ENCODE data around the gene SCML1.
A peak's percentile ranks its signal among the peaks of the same experiment; 100 is the strongest.

Gene SCML1

GRCh38 chrX:17719711-17720110, 17.6 kb upstream of the SCML1 start:
- H3K4me3 ChIP-seq (ENCODE audit: low read depth, low read length), result no peak overlapping the region
- TF ChIP-seq CTCF (IDR thresholded peaks at IDR 0.05; ENCODE audit: low read depth, low read length, missing control alignments), result no peak
- DNase-seq (ENCODE audit: low read depth), result no peak

GRCh38 chrX:17721715-17722114, 15.6 kb upstream of the SCML1 start:
- TF ChIP-seq CTCF (IDR thresholded peaks at IDR 0.05; ENCODE audit: low read depth, low read length, missing control alignments), result no peak
- no peak for DNase-seq (ENCODE audit: low read depth)
- no peak overlapping the region for H3K4me3 ChIP-seq (ENCODE audit: low read depth, low read length)

- no peak overlapping the region for H3K4me3 ChIP-seq (ENCODE audit: low read depth, low read length)
- no peak for DNase-seq (ENCODE audit: low read depth)
- no peak for TF ChIP-seq CTCF (IDR thresholded peaks at IDR 0.05; ENCODE audit: low read depth, low read length, missing control alignments)
Measured at GRCh38 chrX:17725181-17725580, 12.1 kb upstream of the SCML1 start.

DNA sequence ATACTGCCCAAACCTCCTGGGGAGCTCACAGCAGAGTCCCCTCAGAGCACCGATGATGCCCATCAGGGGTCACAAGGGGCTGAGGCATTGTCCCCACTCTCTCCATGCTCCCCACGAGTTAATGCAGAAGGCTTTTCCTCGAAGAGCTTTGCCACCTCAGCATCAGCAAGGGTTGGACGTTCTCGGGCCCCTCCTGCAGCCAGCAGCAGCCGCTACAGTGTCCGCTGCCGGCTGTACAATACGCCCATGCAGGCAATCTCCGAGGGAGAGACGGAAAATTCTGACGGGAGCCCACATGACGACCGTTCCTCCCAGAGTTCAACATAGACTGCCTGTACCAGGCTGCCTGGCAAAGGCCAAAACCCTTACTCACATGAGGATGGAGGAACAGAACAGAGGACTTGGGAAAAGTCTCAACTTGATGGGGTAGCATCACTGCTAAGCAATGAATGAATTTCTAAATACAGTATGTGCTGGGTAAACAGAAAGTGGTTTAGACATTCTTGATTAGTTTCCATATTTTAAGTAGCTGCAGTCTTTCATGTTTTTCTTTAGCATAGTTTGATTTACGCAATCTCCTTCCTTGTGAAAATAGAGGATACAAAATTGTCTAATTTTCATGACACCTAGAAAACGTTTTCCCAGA, 5.0 kb upstream of the SCML1 start:
- no peak for DNase-seq (ENCODE audit: low read depth)
- H3K4me3 ChIP-seq (ENCODE audit: low read depth, low read length), result no peak overlapping the region
- TF ChIP-seq CTCF (IDR thresholded peaks at IDR 0.05; ENCODE audit: low read depth, low read length, missing control alignments), result no peak

- TF ChIP-seq CTCF (IDR thresholded peaks at IDR 0.05; ENCODE audit: low read depth, low read length, missing control alignments), result no peak
- DNase-seq (ENCODE audit: low read depth), result no peak
Measured at GRCh38 chrX:17735406-17735805, 1.9 kb upstream of the SCML1 start.

DNA sequence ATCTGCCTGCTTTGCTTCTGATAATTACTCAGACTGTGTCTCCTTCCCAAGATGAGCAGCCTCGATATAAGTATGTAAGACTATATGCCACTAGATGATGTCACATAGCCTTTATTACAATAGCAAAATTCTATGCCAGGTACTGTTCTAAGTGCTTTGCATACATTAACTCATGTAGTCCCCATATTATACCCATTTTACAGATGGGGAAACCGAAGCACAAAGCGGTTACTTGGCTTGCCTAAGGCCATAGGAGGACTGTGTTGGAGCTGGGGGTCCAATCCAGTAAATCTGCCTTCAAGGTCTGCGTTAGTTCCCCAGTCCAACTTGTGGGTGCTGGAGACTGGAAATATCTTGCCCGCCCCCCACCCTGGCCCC, 826 bp upstream of the SCML1 start:
- H3K4me3 ChIP-seq (ENCODE audit: low read depth, low read length), result peak overlapping the region; percentile 44
- DNase-seq (ENCODE audit: low read depth), result no peak
- no peak for TF ChIP-seq CTCF (IDR thresholded peaks at IDR 0.05; ENCODE audit: low read depth, low read length, missing control alignments)

More at GRCh38 chrX:17735406-17735805, 1.9 kb upstream of the SCML1 start:
- H3K4me3 ChIP-seq (ENCODE audit: low read depth, low read length), result no peak overlapping the region

DNA sequence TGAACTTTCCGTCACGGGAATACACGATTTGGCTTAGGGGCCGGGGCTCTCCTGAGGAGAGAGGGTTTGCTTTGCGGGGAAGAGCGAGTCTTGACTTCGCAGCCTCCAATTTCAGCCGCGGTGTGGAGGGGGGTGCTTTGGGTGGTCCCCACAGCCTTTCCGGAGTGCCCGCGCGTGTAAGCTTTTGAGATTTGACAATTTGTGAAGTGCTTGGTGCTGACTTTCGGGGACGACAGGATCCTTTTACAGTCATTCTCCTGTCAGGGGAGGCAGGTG, 355 bp downstream of the SCML1 start:
- H3K4me3 ChIP-seq (ENCODE audit: low read depth, low read length), result peak overlapping the region; percentile 4; the same call in 1 of the 2 replicates
- DNase-seq (ENCODE audit: low read depth), result no peak

More for the DNA sequence above, 355 bp downstream of the SCML1 start:
- TF ChIP-seq CTCF (IDR thresholded peaks at IDR 0.05; ENCODE audit: low read depth, low read length, missing control alignments), result no peak

All from GM12864 (cell line).